GM21360 (cell line): ENCODE data around the gene MYH6.
"Not testable (repeated sequence)": the region's sequence is repeated elsewhere in the genome, so short reads cannot be mapped to it uniquely, and the experiment has no call there.

Experiments used
- ATAC-seq: cut with Tn5 transposase; IDR thresholded peaks from one replicate; pipeline ENCODE4 v1.9.1; 2021; ENCODE audit warnings: mild to moderate bottlenecking, moderate library complexity; ENCODE audit not compliant: unreplicated experiment

MYH6 gene

GRCh38 chr14:23407516-23408306, at the start of gene MYH6:
TSS of gene MYH6 (minus strand) at chr14:23408273. CDS start at chr14:23407223, 1,050 bp downstream.
- ATAC-seq = no peak

DNA sequence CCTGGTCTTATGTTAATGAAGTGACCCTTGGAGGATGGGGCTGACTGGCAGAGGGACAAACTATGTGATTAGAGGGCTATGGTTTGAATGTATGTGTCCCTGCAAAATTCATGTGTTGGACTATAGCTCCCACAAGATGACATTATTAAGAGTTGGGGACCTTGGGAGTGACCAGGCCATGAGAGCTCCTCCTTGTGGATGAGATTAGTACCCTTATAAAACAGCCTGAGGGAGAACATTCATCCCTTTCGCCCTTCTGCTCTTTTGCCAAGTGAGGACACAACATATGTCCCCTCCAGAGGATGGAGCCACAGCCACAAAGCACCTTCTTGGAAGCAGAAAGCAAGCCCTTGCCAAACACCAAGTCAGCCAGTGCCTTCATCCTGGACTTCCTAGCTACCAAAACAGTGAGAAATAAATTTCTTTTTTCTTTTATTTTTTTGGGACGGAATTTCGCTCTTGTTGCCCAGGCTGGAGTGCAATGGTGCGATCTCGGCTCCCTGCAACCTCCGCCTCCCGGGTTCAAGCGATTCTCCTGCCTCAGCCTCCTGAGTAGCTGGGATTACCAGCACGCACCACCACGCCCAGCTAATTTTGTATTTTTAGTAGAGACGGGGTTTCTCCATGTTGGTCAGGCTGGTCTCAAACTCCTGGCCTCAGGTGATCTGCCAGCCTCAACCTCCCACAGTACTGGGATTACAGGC, 49.0 kb upstream of the MYH6 start:
- not testable (repeated sequence) for ATAC-seq

GRCh38 chr14:23454445-23454856, 46.4 kb upstream of the MYH6 start:
- no peak for ATAC-seq

DNA sequence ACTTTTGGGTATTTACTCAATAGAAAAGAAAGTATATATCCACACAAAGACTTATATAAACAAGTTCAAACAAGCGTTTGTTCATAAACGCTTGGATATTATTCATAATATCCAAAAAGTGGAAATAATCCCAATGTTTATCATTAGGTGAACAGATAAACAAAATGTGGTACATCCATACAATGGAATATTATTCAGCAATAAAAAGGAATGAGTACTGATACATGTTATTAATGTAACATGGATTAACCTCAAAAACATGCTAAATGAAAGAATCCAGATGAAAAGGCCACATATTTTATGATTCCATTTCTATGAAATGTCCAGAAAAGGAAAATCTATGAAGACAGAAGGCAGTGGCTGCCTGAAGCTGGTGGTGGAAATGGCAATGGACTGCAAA, 44.2 kb upstream of the MYH6 start:
- no peak for ATAC-seq

GRCh38 chr14:23450379-23450778, 42.3 kb upstream of the MYH6 start:
- no peak for ATAC-seq

GRCh38 chr14:23449314-23449713, 41.2 kb upstream of the MYH6 start:
- no peak for ATAC-seq

DNA sequence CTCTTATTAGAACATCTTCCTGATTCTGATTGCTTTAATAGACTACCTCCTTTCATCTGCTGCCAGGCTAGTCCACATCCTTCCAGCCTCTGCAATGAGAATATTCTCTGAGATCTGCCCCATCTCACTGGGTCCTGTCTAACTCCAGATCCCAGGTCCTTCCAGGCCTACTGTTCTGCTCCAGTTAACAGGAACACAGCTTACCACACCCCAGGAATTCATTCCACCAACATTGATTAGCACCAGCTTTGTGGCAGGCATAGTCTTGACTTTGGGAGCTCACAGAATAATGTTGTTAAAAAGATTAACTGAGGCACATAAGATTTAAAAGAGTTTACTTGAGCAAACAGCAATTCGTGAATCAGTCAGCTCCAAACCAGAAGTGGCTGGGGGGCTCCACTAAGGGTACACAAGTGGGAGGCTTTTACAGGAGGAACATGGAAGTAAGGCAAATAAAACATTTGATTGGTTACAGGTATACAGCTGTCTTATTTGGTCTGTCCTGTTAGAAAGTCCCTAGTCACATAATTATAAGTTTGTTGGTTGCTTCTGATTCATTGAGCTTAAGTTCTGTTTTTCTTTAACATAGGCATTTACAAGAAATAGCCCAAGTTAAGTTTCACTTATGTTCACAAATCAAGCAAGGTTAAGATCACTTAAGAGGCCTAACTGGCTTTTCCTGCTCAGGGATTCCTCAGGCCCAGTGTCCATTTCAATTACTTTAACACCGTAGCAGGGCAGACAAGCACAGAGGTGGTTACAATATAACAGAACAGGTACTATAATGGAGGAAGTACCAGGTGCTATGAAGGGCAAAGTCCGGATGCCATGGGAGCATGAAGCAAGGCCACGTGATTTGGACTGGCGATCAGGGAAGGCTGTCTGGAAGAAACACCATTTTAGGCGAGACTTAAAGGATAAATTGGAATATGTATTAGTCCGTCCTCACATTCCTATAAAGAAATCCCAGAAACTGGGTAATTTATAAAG, 39.6 kb upstream of the MYH6 start:
- ATAC-seq = no peak

- ATAC-seq = no peak
Measured at GRCh38 chr14:23446291-23446851, 38.3 kb upstream of the MYH6 start.

DNA sequence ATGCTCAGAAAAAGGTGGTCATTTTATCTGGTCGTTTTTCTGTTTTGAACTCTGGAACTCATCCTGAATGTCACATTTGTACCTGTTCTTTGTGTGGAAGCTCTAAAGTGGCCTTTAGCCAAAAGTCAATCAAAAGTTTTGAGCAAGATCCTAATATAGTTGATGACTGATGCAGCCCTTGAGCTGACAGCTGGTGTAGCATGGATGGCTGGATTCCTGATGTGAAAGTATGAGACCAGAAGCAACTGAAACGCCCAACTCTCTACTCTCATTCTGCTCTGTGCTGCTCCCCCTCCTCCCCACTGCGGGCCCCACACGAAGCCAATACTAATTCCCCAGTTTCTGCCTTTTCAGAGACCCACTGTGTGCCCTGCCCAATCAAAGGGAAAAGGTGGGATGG, 37.7 kb upstream of the MYH6 start:
- no peak for ATAC-seq

GRCh38 chr14:23444314-23444713, 36.2 kb upstream of the MYH6 start:
- ATAC-seq = no peak

- no peak for ATAC-seq
Measured at GRCh38 chr14:23443881-23444280, 35.8 kb upstream of the MYH6 start.

DNA sequence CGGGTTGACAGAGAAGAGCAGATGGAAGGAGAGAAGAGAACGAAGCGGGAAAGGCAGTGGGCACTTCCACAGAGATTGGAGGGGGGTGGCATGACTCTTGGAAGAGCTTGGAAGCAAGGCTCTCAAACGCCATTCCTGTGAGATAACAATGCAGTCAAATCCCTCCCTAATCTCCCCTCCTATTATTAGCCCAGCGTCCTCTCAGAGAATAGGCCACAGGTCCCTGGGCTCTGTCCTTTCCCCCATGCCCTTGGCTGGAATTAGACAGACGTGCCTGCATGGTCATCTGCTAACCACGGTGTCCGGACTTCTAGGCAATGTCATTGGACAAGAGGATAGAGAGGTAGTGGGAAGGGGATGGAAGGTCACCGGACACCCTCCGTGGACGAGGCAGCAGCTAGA, 35.3 kb upstream of the MYH6 start:
- no peak for ATAC-seq

DNA sequence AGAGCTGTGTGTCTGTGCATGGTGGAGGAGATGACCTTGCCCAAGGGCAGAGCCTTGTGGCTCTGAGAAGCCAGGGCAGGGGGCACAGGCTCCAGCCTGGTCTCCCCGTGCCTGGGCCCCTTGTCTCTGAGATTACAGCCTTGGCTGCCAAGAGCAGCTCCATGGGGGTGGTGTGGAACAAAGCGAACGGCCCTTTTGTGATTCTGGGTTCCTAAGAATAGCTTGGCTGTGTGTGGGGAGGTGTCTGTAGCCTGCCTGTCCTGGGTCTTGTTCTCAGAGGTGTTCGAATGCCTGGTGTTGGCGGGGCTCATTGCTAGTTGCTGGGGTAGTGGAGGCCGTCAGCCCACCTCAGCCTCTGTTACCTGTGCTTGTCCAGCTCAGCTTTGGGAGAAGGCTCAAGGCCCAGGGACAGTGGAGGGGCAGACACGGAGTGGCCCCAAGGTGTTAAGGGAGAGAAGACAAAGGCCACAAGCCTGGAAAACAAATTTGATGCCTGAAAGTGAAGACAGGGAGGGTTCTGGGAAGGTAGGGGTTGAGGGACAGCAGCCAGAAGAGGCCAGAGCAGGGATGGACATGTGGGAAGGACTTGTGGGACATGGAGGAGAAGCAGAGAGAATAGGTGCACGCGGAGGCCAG, 34.8 kb upstream of the MYH6 start:
- no peak for ATAC-seq

DNA sequence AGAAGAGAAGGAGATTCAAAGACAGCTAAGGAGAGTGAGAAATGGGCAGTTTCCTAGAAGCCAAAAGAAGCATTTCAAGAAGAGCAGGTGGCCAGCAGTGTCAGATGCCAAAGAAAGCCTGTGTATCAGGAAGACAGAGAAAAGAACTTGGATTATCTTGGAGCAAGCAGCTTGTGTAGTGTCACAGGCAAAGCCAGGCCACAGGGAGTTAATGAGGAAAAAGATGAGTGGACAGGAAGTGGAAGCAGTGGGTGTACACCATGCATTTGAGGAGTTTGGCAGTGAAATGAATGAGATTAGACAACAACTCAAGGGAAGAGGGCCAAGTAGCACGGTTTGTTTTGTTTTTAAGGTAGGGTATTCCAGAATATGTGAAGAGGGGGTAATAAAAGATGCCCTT, 33.0 kb upstream of the MYH6 start:
- no peak for ATAC-seq

- ATAC-seq = no peak
Measured at GRCh38 chr14:23439107-23439835, 31.2 kb upstream of the MYH6 start.

- ATAC-seq = no peak
Measured at GRCh38 chr14:23438101-23438971, 30.3 kb upstream of the MYH6 start.

DNA sequence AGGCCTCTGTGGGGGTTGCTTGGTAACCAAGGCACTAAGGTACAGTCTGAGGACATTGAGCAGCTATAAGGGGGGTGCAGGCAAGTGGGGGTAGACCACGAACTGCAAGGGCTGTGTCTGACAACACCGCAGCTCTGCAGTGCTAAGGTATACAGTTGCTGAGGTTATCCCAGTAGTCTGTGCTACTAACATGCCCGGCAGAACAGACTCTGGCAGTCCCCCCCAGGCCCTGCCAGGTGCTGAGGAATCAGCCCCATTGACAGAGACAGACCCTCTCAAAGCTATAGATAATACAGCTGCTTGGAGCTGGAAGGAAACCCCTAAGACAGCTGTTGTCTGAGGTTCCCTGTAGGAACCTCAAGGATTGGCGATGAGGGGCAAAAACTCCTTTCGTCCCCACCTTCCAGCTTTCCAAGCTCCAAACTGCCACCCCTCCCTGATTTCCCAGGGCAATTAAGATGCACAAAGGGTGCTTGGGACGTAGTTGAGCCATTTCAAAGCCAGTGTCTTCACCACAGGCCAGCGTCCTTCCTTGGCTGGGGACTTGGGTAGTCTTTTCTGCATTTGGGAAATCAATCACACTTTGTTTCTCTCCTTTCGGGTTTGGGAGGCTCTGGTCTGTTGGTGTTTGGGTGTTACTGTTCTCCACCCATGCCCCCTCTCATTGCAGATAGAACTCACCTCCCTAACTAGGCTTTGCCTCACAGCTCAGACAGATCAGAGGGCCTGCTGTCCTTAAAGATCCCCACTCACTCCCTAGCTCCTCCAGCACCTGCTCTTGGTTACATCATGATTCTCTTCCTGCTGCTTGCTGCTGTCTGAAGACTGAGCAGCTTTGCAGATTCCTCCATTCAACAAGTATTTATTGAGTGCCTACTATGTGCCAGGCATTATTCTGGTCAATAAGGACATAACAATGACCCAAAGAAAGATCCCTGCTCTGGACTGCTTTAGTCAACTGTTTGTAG, 29.3 kb upstream of the MYH6 start:
- ATAC-seq = no peak
